NCI-H2107 treated with DMSO at 0.1 percent for 48 hours (cell line): Measurements from ENCODE around the gene CFHR2.
"Not testable (repeated sequence)": the region's sequence is repeated elsewhere in the genome, so short reads cannot be mapped to it uniquely, and the experiment has no call there.

Experiments
- DNase-seq: peaks from one replicate; lab custom pipeline; 2025; ENCODE audit not compliant: unreplicated experiment; lab: John Stamatoyannopoulos, UW

CFHR2 gene

DNA sequence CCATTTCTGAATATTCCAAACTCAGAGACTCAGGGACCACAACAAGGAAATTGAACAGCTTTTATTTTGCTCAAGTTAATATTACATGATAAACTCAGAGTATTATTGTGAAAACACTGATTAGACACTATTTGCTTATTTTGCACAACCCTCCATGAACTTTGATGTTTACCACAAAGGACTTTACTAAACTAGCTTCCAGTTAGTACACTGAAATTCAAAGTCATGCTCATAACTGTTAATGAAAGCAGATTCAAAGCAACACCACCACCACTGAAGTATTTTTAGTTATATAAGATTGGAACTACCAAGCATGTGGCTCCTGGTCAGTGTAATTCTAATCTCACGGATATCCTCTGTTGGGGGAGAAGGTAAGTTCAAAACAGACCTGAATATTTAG lies at the start of gene CFHR2:
CFHR2 (plus strand) TSS at position 171 of the 400 bp plus-strand sequence; CDS start at position 314, 143 bp downstream.
- DNase-seq, result not testable (repeated sequence)

DNA sequence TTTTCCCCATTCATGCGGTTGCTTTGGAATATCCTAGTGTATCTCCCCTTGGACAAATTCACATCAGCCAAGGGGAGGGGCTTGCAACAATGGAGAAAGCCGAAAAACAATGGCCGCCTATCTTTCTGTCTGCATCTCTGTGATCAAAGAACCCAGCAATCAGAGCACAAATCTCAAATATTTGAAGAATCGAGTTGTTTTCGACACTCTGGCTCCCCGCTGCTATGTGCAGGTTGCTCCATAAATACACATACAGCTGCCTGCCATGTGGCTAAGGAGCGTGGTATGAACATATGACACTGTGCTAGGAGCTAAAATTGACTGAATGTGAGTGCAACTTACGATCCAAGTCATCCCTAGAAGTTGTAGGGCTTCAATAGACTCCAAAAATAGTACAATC lies 47.2 kb upstream of the CFHR2 start:
- no peak for DNase-seq

DNA sequence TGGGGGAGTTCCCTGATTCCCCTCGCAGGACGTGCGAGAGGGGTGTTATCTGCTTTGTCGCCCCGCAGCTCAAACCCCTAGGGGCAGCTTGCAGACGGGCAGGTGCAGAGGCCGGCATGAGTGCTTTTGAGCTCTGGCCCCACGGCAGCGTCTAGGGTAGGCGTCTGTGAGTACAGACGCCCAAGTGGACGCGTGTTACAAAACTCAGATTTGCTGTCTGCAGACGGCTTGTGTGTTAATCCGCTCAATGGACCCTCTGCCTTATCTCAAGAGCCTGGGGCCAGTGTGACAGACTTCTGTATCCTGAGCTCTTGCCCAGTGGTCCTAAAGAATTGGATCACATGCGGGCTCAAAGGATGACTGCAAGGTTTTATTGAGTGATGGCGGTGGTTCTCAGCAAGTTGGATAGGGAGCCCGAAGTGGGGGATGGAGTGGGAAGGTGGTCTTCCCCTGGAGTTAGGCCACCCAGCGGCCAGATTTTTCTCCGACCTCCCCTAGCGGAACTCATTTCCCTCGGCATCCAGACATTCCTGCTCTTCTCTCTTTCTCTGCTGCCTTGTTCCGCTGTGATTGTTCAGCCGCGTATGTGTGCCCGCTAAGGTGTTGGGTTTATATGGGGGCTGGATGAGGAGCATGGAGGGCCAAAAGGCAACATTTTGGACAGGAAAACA lies 46.2 kb upstream of the CFHR2 start:
- no peak for DNase-seq

GRCh38 chr1:196902344-196902743 lies 41.2 kb upstream of the CFHR2 start:
- DNase-seq, result no peak

DNA sequence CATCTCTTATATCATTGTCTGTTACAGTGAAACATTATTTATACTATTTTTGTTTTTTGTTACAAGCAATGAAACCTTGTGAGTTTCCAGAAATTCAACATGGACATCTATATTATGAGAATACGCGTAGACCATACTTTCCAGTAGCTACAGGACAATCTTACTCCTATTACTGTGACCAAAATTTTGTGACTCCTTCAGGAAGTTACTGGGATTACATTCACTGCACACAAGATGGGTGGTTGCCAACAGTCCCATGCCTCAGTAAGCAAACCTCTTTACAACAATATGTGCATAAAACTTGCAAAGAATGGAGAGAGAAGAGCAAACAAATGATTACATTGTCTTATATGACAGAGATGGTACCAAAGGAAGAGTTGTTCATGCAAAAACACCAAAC lies 33.3 kb upstream of the CFHR2 start:
- DNase-seq, result no peak

DNA sequence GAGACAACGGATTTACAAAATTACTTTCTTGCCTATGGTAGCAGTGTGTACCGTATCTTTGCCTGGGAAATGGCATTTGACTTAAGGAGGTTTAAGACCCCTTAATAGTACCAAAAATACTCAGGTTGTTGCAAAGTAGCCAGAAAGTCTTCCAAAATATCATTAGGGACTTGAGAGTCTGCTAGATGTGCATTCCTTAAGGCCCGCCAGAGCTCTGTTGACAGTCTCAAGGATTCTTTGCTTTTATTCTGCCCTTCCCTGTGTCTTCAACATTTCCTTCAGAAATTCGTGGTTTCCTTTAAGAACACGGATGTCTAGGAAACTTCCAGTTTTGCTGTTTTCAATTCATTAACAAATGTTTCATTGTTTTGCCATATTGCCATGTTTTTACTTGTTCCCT lies 31.3 kb upstream of the CFHR2 start:
- DNase-seq, result not testable (repeated sequence)

- DNase-seq, result not testable (repeated sequence)
Observed at GRCh38 chr1:196926839-196927238, 16.7 kb upstream of the CFHR2 start.

DNA sequence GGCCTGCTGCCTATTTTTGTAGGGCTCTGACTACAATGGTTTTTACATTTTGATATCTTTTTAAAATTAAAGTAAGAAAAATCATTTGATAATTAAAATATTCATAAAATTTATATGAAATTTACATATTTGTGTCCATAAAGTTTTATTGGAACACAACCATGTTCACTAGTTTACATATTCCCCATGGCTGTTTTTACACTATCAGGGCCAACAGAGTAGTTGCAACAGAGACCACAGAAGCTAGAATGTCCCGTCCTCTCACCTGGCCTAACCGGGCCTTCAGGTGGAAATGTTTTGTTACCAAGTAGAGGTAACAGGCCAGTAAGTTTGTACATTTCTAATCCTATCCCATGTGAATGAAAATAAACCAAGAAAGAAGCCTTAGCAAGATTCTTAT lies 10.7 kb upstream of the CFHR2 start:
- DNase-seq, result not testable (repeated sequence)

DNA sequence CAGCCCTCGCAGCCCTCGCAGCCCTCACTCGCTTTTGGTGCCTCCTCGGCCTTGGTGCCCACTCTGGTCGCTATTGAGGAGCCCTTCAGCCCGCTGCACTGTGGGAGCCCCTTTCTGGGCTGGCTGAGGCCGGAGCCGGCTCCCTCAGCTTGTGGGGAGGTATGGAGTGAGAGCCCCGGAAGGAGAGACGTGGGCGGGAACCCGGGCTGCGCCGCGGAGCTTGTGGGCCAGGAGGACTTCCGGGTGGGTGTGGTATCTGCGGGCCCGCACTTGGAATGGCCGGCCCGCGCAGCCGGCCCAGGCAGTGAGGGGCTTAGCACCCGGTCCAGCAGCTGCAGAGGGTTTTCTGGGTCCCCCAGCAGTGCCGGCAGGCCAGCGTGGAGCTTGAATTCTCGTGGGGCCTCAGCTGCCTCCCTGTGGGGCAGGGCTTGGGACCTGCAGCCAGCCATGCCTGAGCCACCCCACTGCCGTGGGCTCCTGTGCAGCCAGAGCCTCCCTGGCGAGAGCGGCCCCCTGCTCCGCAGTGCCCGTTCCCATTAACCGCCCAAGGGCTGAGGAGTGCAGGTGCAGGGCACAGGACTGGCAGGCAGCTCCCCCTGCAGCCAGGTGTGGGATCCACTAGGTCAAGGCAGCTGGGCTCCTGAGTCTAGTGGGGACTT lies 9.9 kb upstream of the CFHR2 start:
- DNase-seq, result no peak

- not testable (repeated sequence) for DNase-seq
Observed at GRCh38 chr1:196941474-196941873, 2.1 kb upstream of the CFHR2 start.

DNA sequence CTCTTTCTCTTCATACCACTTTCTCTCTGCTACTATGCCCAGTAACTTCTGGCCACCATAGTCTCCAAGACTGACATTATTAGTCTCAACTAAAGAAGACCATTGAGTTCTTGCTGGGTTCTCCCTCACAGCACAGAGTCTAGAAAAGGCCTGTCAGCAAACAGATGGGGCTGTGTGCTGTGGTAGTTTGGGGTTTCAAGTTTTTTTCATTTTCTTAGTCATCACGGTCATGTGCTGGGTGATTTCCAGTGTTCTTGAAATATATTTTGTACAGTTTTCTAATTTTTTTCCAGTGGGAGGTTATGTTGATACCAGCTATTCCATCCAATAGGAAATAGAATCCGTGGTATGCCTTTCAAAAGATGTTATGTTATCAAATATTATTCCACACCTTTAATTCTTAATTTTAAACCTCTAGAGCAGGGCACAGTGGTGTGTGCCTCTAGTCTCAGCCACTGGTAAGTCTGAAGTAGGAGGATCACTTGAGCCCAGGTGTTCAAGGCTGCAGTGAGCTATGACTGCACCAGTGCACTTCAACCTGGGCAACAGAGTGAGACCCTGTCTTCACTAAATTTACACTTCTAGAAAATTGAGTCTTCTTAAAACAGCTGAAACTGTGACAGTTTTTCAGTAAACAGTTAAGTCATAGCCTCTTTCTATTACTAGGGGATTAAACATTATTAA lies 8.3 kb downstream of the CFHR2 start:
- DNase-seq, result no peak

DNA sequence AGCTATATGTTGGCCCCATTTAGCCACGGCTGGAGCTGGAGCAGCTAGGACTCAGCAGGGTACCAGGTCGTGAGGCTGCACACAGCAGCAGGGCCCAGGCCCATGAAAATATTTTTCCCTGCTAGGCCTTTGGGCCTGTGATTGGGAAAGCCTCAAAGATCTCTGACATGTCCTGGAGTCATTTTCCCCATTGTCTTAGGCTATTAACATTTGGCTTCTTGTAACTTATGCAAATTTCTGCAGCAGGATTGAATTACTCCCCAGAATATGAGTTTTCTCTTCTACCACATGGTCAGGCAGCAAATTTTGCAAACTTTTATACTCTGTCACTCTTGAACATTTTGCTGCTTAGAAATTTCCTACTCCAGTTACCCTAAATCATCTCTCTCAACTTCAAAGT lies 11.2 kb downstream of the CFHR2 start:
- no peak for DNase-seq

DNA sequence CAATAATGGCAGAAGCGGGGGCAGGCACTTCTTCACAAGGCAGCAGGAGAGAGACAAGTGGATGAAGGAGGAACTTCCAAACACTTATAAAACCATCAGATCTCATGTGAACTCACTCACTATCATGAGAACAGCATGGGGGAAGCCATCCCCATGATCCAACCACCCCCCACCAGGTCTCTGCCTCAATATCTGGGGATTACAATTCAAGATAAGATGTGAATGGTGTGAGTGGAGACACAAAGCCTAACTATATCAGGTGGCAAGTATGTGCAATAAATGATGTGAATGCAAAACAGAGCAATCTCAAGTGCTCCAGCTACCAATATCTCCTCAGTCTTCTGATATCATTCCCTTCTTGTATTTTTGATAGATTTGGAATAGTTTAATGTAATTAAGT lies 12.4 kb downstream of the CFHR2 start:
- no peak for DNase-seq

- no peak for DNase-seq
Observed at GRCh38 chr1:196960854-196961253, 17.3 kb downstream of the CFHR2 start.

DNA sequence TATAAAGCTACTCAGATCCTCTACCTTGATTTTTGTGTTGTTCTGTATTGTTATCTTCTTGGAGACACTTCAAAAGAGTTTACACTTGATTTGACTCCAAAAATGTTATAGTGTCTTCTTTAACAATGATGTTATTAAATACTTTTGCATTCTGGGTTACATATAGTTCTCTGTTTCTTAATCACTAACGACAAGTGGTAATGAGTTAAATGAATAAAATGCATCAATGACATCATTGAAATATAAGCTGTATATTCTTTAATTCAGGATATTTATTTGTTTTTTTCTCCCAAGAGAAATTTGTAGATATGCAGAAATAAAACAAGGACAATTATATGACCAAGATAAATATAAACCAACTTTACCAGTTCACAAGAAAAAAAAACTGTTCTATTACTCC lies 26.6 kb downstream of the CFHR2 start:
- no peak for DNase-seq

DNA sequence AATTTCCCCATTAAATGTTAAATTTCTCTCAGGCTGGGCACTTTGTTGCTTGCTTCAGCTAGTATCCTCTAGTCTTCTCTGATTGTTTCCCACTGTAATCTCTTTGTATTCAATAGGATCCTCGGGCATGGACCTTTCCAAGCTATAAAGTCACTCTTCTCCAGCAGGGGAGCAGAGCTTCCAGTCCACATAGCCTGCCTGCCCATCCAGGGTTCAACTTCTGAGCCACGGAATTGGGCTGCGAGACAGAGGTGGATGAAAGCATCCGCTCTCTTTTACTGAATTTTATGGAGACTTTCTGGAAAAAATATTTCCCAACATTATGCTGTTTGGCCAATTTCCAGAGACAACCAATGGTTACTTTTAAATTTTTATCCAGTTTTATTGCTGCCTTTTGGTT lies 32.7 kb downstream of the CFHR2 start:
- DNase-seq, result no peak

DNA sequence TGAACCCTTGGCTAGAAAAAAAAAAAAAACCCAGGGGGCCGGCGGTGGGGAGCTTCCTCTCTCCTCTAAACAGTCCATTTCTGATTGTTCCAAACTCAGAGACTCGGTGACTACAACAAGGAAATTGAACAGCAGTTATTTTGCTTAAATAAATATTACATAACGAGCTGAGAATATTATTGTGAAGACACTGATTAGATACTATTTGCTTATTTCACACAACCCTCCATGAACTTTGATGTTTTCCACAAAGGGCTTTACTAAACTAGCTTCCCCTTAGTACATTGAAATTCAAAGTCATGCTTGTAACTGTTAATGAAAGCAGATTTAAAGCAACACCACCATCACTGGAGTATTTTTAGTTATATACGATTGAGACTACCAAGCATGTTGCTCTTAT lies 33.7 kb downstream of the CFHR2 start, which contains the start of gene CFHR5:
CFHR5 (plus strand) TSS at position 279 of the 400 bp plus-strand sequence; CDS start at position 388, 109 bp downstream.
- DNase-seq, result no peak

- no peak for DNase-seq
Observed at GRCh38 chr1:196980859-196981258, 37.3 kb downstream of the CFHR2 start.

GRCh38 chr1:196982247-196982646 lies 38.7 kb downstream of the CFHR2 start:
- not testable (repeated sequence) for DNase-seq

DNA sequence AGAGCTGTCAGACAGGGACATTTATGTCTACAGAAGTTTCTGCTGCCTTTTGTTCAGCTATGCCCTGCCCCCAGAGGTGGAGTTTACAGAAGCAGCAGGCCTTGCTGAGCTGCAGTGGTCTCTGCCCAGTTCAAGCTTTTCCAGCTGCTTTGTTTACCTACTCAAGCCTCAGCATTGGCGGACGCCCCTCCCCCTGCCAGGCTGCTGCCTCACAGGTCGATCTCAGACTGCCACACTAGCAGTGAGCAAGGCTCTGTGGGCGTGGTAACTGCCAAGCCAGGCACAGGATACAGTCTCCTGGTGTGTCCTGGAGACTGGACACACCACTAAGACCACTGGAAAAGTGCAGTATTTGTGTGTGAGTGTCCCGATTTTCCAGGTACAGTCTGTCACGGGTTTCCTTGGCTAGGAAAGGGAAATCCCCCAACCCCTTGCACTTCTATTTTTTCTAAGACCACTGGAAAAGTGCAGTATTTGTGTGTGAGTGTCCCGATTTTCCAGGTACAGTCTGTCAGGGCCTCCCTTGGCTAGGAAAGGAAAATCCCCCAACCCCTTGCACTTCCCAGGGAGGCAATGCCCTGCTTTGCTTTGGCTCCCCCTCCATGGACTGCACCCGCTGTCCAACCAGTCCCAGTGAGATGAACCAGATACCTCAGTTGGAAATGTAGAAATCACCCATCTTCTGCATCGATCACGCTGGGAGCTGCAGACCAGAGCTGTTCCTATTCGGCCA lies 48.5 kb downstream of the CFHR2 start:
- DNase-seq, result peak; percentile 73

GRCh38 chr1:196993916-196994315 lies 50.4 kb downstream of the CFHR2 start:
- DNase-seq, result no peak
